HepG2 (cell line): ENCODE data around the gene OSGIN1. TPM values are rescaled to one million over a fixed set of nuclear protein-coding genes. Genes with fewer than 3 reads are reported as not detected.

ENCODE experiments used
- CBX2 ChIP-seq, 2 experiments: fragments of 200-600 bp in 1 of 2; sonication (generic); formaldehyde crosslinking in 1 of 2; IDR thresholded peaks; 2 replicates each; pipeline versions ENCODE4 v1.7.0 to v1.8.1; 2018 to 2022; ENCODE audit warnings: low read depth in 2 of 2, low read length in 1 of 2, mild to moderate bottlenecking in 1 of 2, missing genetic modification reagents in 1 of 2
- DRAP1 ChIP-seq: IDR thresholded peaks from 2 replicates; pipeline ENCODE4 v1.6.1; 2016; ENCODE audit warnings: missing genetic modification reagents, missing compliant biosample characterization
- ETS1 ChIP-seq: sonication (generic); formaldehyde crosslinking; IDR thresholded peaks from 2 replicates; pipeline ENCODE4 v1.4.0; 2020; ENCODE audit warnings: missing genetic modification reagents
- KIAA2018 ChIP-seq: sonication (generic); formaldehyde crosslinking; IDR thresholded peaks from 2 replicates; pipeline ENCODE4 v1.5.0; 2020; ENCODE audit warnings: mild to moderate bottlenecking, missing genetic modification reagents, borderline replicate concordance
- SIN3A ChIP-seq: IDR thresholded peaks from 2 replicates; pipeline ENCODE4 v1.6.1; 2011; ENCODE audit warnings: low read depth, mild to moderate bottlenecking, control low read depth, low read length, borderline replicate concordance
- SNAPC4 ChIP-seq: sonication (generic); formaldehyde crosslinking; IDR thresholded peaks from 2 replicates; pipeline ENCODE4 v1.4.0; 2020; ENCODE audit warnings: mild to moderate bottlenecking, missing genetic modification reagents
- ZSCAN21 ChIP-seq: sonication (generic); formaldehyde crosslinking; IDR thresholded peaks from 2 replicates; pipeline ENCODE4 v1.8.0; 2022; ENCODE audit warnings: mild to moderate bottlenecking, missing genetic modification reagents, moderate library complexity, borderline replicate concordance
- polyA plus RNA-seq, 8 experiments: library from polyadenylated mRNA; depleted of rRNA in 3 of 8; stranded (reverse) in 7 of 8; unstranded in 1 of 8; fragments of >200 nt; fragmentation: Illumina TruSeq in 4 of 8; extraction: Trizol in 4 of 8; gene quantifications; 2 replicates each; pipeline versions ENCODE4 v1.2.1 to v1.2.3, GENCODE V29; 2011 to 2016; ENCODE audit warnings: low read depth in 4 of 8, missing spikeins in 1 of 8, mixed read lengths in 1 of 8; ENCODE audit not compliant: insufficient read depth in 1 of 8
- total RNA-seq, 5 experiments: library from RNA; depleted of rRNA; stranded (reverse); fragments of >200 nt; fragmentation: Illumina TruSeq; extraction: Trizol; gene quantifications; 2 replicates each; pipeline ENCODE4 v1.2.3, GENCODE V29; 2016; ENCODE audit warnings: low read depth in 1 of 5

Gene OSGIN1
- total and polyA plus RNA-seq, 2 of the 13 experiments (the other 11 are each of a cell fraction or from before 2014, with no cell fraction given) = 20.5 to 27.1 TPM

- TF ChIP-seq KIAA2018 (CRISPR knock-in tag) (0 out of 2 replicates have a peak, but pooled peaks have one; percentile 60), ZSCAN21 (CRISPR knock-in tag) (peak; percentile 8; the same call in 1 of the 2 replicates), DRAP1 (CRISPR knock-in tag) (peak; percentile 12; the same call in 1 of the 2 replicates), ETS1 (CRISPR knock-in tag) (no peak), SNAPC4 (CRISPR knock-in tag) (peak; percentile 47; the same call in 1 of the 2 replicates), CBX2 (IDR thresholded peaks at IDR 0.05; ENCODE audit: low read depth, low read length) (no peak), CBX2 (CRISPR knock-in tag; IDR thresholded peaks at IDR 0.05; ENCODE audit: low read depth) (no peak), SIN3A (0 out of 2 replicates have a peak, but pooled peaks have one; percentile 50)
These were observed 946 bp downstream of the OSGIN1 start (continued) for GRCh38 chr16:83953796-83954576.
